GM19452 (cell line): Measurements from ENCODE around the gene ABCA9.

Experiments used
- ATAC-seq: cut with Tn5 transposase; IDR thresholded peaks from one replicate; pipeline ENCODE4 v1.9.1; 2021; ENCODE audit not compliant: unreplicated experiment

ABCA9 gene

DNA sequence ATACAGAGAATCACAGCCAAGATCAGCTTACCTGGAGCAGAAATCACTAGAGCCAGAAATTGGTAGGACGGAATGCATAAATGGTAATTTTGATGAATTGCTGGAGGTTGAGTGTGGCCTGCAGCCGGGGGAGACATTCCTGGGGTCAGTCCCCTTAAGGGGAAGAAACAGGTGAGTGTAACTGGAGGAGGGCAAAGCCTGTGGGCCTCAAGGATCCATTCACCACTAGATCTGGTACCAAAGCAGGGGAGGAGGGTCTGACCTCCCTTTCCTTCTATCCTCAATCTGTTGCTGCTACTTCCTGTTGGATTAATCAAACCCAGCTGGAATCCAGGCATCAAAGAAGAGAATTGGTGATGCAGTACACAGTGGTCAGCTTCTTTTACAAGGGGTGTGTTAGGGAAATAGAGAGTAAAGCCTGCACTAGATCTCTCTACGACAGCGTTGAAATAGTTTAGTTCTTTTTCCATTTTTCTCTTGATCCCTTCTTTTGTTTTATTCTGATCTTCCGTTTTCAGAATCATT, 8.6 kb upstream of the ABCA9 start:
- ATAC-seq, result no peak

GRCh38 chr17:69067274-69068047, 6.7 kb upstream of the ABCA9 start:
- no peak for ATAC-seq

DNA sequence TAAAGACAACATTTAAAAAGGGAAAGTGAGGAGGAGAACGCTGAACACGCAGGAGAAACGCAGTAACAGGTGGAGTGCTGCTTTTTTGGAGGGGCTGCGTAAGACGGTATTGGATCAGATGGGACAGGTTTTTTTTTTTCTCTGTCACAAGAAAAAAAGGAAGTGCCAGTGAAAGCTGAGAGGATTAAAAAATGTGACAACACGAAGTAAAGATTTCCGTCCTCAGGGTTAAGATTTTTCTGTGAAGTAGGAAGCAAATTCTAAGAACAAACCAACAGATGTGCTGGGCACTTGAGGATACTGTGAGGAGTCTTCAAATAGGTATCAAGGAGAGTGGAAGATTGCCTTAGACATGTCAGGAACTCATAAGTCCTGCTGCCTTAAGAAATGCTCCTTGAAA, 5.8 kb upstream of the ABCA9 start:
- no peak for ATAC-seq

DNA sequence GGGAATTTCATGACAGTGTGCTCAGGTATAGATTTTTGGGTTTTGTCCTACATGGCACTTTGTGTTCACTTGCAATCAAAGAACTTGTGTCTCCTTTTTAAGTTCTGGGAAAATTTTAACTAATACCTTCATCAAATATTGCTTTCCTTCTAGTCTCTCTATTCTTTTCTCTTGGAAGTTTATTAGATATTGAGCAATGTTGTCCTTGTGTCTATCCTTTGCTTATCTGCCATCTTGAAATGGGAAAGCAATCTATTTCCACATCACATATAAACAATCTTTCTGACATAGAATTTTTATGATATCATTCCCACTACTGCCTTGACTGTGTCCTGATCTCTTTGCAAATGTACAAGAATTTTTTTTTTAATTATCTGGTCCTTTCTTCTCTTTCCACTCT, 4.4 kb upstream of the ABCA9 start:
- no peak for ATAC-seq

GRCh38 chr17:69064476-69064875, 3.7 kb upstream of the ABCA9 start:
- no peak for ATAC-seq

GRCh38 chr17:69064001-69064400, 3.3 kb upstream of the ABCA9 start:
- ATAC-seq, result no peak

- ATAC-seq, result no peak
Observed at GRCh38 chr17:69062860-69063581, 2.3 kb upstream of the ABCA9 start.

DNA sequence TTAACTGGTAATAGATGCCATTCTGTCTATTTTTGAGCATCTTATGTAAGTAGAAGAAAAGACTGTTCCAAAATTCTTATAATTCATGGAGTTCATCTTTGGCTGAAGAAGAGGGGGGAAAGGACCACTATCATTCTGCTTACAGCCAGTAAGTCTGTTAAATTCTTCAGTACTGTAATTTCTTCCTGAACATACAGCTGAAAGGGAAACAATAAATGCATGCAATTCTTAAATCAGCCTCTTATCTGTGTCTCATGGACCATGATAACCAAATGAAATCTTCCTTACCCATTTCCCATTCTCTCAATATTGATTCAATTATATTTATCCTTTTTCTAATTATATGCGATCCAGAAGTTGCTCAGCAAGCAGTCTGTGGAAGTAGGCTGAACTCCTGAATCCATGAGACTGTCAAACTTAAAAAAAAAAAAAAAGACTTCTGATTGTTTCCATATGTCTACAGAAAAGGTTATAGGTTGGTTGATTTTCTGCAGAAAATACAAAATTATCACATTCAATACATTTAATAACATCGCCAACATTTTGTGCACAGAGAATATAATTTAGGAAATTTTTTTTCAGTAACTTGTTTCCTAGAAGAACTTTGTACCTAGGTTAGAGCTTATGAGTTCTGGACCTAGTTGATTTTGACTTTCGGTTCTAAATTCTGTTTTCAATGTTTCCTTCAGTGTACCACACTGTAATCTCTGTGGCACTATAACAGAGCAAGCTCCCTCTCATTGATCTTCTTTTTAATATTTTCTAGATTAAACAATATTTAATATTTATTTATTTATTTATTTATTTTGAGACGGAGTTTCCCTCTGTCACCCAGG, 1.2 kb upstream of the ABCA9 start:
- ATAC-seq, result no peak

- ATAC-seq, result no peak
Observed at GRCh38 chr17:69059458-69060175, 1.1 kb downstream of the ABCA9 start.

DNA sequence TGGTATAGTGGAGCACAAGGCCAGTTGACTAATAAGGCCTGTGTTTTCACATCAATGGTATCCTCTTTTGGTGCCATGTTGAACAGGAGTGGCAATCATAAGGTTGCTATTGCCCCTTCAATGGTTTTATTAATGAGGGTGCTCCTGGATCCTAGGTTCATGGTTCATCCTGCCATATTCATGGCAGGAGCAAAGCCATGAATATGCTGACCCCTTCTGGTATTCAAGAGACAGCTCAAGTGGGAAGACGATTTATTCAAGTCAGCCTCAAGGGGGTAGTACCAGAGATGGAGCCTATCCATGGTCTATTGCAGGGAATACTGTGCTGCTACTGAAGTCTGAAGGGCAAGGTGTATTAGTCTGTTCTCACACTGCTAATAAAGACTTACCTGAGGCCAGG, 2.6 kb downstream of the ABCA9 start:
- no peak for ATAC-seq

DNA sequence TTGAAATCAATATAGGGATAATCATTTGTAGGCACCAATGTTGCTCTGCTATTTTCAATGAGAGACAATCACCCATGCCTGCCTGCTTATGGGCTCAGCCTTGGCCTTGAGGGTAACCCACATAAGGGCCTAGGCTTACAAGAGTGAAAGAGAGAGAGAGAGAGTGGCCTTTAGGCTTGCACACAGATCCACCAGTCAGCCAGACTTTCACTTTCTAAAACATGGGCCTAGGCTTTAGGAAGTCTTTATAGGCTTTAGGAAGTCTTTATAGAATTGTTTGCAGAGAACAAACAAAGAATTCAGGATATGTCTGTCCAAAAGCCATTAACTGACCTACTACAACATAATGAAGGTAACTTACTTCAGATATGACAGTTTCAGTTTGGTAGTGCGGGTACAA, 3.4 kb downstream of the ABCA9 start:
- ATAC-seq, result no peak

GRCh38 chr17:69056179-69056823, 4.4 kb downstream of the ABCA9 start:
- no peak for ATAC-seq

GRCh38 chr17:69055334-69055733, 5.4 kb downstream of the ABCA9 start:
- ATAC-seq, result no peak

DNA sequence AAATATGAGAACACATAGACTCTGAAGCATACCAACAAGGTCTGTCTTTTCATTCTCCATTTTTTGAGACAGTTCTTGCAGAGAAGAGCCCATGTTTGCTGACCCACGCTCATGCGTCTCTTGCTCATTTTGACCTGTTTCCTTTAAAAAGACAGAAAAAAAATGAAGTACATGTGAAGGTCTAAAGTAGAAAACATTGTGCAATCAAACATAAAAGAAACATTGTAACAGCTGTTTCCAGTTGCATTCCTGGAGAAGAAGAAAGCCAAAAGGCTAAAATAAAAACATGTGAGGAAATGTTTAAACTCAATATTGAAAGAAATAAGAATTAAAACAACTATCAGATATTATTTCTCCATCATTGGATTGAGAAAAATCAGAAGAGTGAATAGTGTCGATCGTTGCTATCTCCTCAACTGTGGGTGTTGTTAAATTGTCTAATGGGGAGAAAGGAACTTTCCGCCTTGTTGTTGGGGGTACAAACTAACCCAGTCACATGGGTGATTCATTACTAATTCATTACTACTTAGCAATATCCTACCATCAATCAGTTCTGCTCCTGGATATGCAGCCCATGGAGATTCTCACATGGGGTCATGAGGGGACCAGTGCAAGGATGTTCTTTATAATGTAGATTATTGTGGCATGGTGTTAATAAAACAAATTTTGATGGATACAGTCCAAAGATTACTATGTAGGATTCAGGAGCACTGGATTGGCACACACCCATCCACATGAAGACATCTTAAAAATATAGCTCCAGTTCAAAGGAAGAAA, 9.5 kb downstream of the ABCA9 start:
- ATAC-seq, result no peak

DNA sequence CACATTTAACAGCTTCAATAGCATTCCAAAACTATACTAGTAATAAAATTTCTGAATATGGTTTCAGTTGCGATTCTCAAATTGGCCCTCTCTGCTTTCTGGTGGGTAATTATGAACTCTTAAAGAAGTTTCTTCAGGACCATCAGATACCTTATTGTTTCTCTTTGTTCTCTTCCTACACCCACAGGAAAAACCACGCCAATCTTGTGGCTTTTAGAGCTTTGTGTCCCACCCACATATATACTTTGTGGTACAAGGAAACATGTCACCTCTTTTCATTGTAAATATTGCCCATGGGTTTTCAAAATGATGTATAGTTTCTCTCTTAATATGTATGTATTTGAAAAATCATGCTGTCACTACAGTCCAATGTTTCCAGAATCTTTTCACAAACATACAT, 12.1 kb downstream of the ABCA9 start:
- ATAC-seq, result no peak

DNA sequence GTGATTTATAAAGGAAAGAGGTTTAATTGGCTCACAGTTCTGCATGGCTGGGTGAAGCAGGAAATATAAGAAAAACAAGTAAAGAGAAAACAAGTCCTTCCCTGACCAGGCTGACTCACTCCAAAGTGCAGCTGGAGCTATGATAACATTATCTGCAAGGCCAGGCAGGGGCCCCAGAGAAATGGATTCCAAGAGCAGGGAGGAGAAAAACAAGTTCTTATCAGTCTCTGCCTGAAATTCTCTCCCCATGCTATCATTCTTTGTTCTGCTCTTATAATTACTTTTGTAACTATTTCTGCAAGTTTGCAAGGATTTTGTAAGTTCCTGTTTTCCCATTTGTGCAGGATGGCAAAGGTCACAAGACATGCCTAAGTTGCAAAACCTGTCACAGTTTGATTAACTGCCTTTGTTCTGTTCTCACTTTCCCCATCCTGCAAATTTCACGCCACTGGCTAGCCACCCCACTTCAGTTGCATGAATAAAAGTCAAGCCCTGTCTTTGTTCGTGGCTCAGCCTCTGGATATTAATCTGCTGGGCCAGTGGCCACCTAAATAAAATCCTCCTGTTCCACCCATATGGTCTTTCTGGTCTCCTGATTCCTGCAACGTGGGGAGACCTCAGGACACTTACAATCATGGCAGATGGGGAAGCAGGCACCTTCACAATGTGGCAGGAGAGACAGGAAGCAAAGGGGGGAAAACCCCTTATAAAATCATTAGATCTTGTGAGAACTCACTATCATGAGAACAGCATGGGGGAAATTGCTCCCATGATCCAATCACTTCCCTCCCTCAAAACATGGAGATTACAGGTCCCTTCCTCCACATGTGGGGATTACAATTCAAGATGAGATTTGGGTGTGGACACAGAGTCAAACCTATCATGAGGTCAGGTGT, 13.1 kb downstream of the ABCA9 start:
- ATAC-seq, result no peak

- ATAC-seq, result no peak
Observed at GRCh38 chr17:69046121-69046807, 14.5 kb downstream of the ABCA9 start.

GRCh38 chr17:69045646-69046045, 15.1 kb downstream of the ABCA9 start:
- ATAC-seq, result no peak
